Measurements from ENCODE around the gene GBE1.

GBE1 gene

DNA sequence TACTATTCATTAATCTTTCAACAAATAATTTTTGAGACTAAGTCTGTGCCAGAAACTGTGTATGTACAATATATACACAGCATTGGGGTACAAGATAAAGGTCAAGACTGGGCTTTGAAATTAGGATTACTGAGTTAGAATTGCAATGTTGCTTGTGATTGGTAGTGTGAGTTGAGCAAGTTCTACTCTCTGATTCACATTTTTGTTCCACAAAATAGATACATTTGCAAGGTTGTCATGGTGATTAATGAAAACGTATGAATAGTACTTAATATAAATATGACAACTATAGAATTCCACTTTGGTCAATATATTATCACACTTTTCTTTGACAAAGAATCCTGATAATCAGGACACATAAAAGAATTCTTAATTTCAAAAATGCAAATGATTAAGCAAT lies 314.6 kb downstream of the GBE1 start:
- H3K4me1 ChIP-seq (ENCODE audit: insufficient read depth, insufficient read length), result no peaks in the 10 kb centered on the region

GRCh38 chr3:81445712-81446111 lies 315.7 kb downstream of the GBE1 start:
- no peak for DNase-seq (ENCODE audit: low read depth, low spot score)
- no peaks in the 10 kb centered on the region for H3K9me3 ChIP-seq (ENCODE audit: insufficient read depth, low read length)
- no peaks in the 10 kb centered on the region for H3K36me3 ChIP-seq (ENCODE audit: insufficient read depth, insufficient read length, low read length)
- H3K4me1 ChIP-seq (ENCODE audit: insufficient read depth, insufficient read length), result no peaks in the 10 kb centered on the region
- H3K27me3 ChIP-seq (ENCODE audit: insufficient read depth, insufficient read length), result no peaks in the 10 kb centered on the region
- H3K9ac ChIP-seq (ENCODE audit: insufficient read length, low read depth), result no peak overlapping the region
- no peak overlapping the region for H3K4me3 ChIP-seq (ENCODE audit: insufficient read length, low read depth)
- no peak for TF ChIP-seq YY1 (IDR thresholded peaks at IDR 0.05; ENCODE audit: insufficient read depth, insufficient read length)
- TF ChIP-seq SUZ12 (IDR thresholded peaks at IDR 0.05; ENCODE audit: extremely low read depth, insufficient read depth, insufficient read length), result no peak
- no peak for TF ChIP-seq ZNF274 (IDR thresholded peaks at IDR 0.05; ENCODE audit: low read depth, low read length)

More for the DNA sequence above, 314.6 kb downstream of the GBE1 start:
- Histone ChIP-seq H3K9ac (ENCODE audit: insufficient read length, low read depth) (no peak overlapping the region), H3K4me3 (ENCODE audit: insufficient read length, low read depth) (no peak overlapping the region), H3K27me3 (ENCODE audit: insufficient read depth, insufficient read length) (no peaks in the 10 kb centered on the region), H3K9me3 (ENCODE audit: insufficient read depth, low read length) (no peaks in the 10 kb centered on the region), H3K36me3 (ENCODE audit: insufficient read depth, insufficient read length, low read length) (no peaks in the 10 kb centered on the region)
- TF ChIP-seq ZNF274 (IDR thresholded peaks at IDR 0.05; ENCODE audit: low read depth, low read length) (no peak), SUZ12 (IDR thresholded peaks at IDR 0.05; ENCODE audit: extremely low read depth, insufficient read depth, insufficient read length) (no peak), YY1 (IDR thresholded peaks at IDR 0.05; ENCODE audit: insufficient read depth, insufficient read length) (no peak)
- DNase-seq (ENCODE audit: low read depth, low spot score), result no peak

DNA sequence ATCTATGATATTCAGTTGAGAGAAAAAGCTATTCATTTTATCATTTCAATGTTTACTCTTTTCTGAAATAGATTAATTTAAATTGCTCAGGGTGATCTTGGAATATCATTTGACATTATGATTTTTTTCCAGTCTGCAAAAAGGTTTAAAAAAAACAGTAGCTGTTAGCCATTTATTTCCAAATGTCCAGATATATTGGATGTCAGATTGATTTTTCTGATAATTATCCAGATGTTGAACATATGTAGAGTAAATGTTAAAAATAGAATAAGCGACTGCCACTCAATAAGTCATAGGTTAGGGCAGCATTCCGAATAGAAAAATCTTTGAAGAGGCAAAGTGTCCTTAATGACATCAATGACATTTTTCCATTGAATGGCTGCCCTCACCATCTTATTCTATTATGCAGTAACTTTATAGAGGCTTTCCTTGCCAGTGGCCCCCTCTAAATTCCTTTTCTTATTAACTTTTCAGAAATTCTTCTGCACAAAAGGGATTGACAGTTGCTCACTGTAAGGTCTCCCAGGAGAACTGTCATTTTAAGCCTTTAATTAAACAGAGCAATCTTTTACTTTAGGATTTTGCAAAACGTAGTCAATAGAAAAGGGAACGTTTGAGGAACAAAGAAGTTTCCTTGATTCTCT lies 316.5 kb downstream of the GBE1 start:
- DNase-seq (ENCODE audit: low read depth, low spot score), result no peak

DNA sequence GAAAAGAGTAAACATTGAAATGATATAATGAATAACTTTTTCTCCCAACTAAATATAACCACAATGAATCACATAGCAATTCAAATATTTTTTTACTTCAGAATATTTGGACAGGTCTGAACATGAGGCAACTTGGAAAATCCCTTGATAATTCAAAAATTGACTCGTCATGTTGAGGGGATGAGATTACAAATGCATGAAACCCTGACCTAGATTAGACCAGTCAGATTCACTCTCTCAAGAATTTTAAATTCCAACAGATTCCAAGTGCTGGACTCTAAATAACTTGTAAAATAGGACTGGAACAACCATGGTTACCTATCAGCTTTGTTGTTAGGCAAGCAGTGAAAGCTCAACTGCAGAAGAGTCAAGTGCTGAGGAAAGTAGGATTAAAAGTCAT lies 317.5 kb downstream of the GBE1 start:
- TF ChIP-seq SUZ12 (IDR thresholded peaks at IDR 0.05; ENCODE audit: extremely low read depth, insufficient read depth, insufficient read length) (no peak), ZNF274 (IDR thresholded peaks at IDR 0.05; ENCODE audit: low read depth, low read length) (no peak), YY1 (IDR thresholded peaks at IDR 0.05; ENCODE audit: insufficient read depth, insufficient read length) (no peak)
- H3K4me1 ChIP-seq (ENCODE audit: insufficient read depth, insufficient read length), result no peaks in the 10 kb centered on the region
- no peak overlapping the region for H3K9ac ChIP-seq (ENCODE audit: insufficient read length, low read depth)

More for the DNA sequence above, 316.5 kb downstream of the GBE1 start:
- H3K9ac ChIP-seq (ENCODE audit: insufficient read length, low read depth), result no peak overlapping the region
- no peaks in the 10 kb centered on the region for H3K4me1 ChIP-seq (ENCODE audit: insufficient read depth, insufficient read length)
- H3K4me3 ChIP-seq (ENCODE audit: insufficient read length, low read depth), result no peak overlapping the region
- no peaks in the 10 kb centered on the region for H3K27me3 ChIP-seq (ENCODE audit: insufficient read depth, insufficient read length)
- TF ChIP-seq SUZ12 (IDR thresholded peaks at IDR 0.05; ENCODE audit: extremely low read depth, insufficient read depth, insufficient read length) (no peak), YY1 (IDR thresholded peaks at IDR 0.05; ENCODE audit: insufficient read depth, insufficient read length) (no peak), ZNF274 (IDR thresholded peaks at IDR 0.05; ENCODE audit: low read depth, low read length) (no peak)
- H3K36me3 ChIP-seq (ENCODE audit: insufficient read depth, insufficient read length, low read length), result no peaks in the 10 kb centered on the region
- H3K9me3 ChIP-seq (ENCODE audit: insufficient read depth, low read length), result no peaks in the 10 kb centered on the region

GRCh38 chr3:81443457-81443782 lies 318.0 kb downstream of the GBE1 start:
- Histone ChIP-seq H3K4me1 (ENCODE audit: insufficient read depth, insufficient read length) (no peaks in the 10 kb centered on the region), H3K9me3 (ENCODE audit: insufficient read depth, low read length) (no peaks in the 10 kb centered on the region), H3K27me3 (ENCODE audit: insufficient read depth, insufficient read length) (no peaks in the 10 kb centered on the region), H3K36me3 (ENCODE audit: insufficient read depth, insufficient read length, low read length) (no peaks in the 10 kb centered on the region), H3K9ac (ENCODE audit: insufficient read length, low read depth) (no peak overlapping the region), H3K4me3 (ENCODE audit: insufficient read length, low read depth) (no peak overlapping the region)
- DNase-seq (ENCODE audit: low read depth, low spot score), result no peak
- TF ChIP-seq SUZ12 (IDR thresholded peaks at IDR 0.05; ENCODE audit: extremely low read depth, insufficient read depth, insufficient read length), result no peak
- TF ChIP-seq ZNF274 (IDR thresholded peaks at IDR 0.05; ENCODE audit: low read depth, low read length), result no peak
- TF ChIP-seq YY1 (IDR thresholded peaks at IDR 0.05; ENCODE audit: insufficient read depth, insufficient read length), result no peak

More for the DNA sequence above, 317.5 kb downstream of the GBE1 start:
- H3K36me3 ChIP-seq (ENCODE audit: insufficient read depth, insufficient read length, low read length), result no peaks in the 10 kb centered on the region
- H3K27me3 ChIP-seq (ENCODE audit: insufficient read depth, insufficient read length), result no peaks in the 10 kb centered on the region
- DNase-seq (ENCODE audit: low read depth, low spot score), result no peak
- H3K4me3 ChIP-seq (ENCODE audit: insufficient read length, low read depth), result no peak overlapping the region
- no peaks in the 10 kb centered on the region for H3K9me3 ChIP-seq (ENCODE audit: insufficient read depth, low read length)

DNA sequence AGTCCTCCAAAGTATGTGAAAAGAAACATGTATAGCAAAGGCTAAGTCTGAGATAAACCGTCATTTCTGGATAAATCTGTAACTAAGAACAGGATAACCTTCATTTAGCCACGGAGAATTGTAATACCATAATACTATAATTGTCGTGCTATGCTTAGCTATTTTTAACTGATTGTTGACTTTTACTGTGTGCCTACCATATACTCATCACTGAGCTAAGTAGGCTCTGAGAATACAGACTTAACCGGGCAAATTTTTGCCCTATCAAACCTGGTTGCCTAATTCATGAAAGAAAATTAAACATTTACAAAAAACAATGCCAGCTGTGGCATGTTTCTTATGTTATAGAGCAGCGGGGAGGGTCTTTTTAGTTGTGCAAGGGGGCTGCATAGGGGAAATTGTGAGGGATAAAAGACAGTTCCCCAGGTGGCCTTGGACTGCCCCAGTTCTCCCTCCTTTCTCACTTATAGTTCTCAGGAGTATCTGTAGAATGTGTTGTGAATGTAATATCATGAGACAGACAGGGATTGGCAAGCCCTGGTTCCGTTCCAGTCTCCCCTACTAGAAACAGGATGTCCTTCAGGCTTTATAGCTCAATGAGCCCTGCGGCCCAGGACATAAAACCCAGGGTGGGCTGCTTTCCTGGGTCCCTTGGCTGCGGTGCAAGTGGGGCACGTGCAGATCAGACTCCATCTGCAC lies 318.5 kb downstream of the GBE1 start:
- no peak for DNase-seq (ENCODE audit: low read depth, low spot score)
- Histone ChIP-seq H3K4me3 (ENCODE audit: insufficient read length, low read depth) (no peak overlapping the region), H3K4me1 (ENCODE audit: insufficient read depth, insufficient read length) (no peaks in the 10 kb centered on the region), H3K27me3 (ENCODE audit: insufficient read depth, insufficient read length) (no peaks in the 10 kb centered on the region), H3K9me3 (ENCODE audit: insufficient read depth, low read length) (no peaks in the 10 kb centered on the region), H3K36me3 (ENCODE audit: insufficient read depth, insufficient read length, low read length) (no peaks in the 10 kb centered on the region), H3K9ac (ENCODE audit: insufficient read length, low read depth) (no peak overlapping the region)
- TF ChIP-seq SUZ12 (IDR thresholded peaks at IDR 0.05; ENCODE audit: extremely low read depth, insufficient read depth, insufficient read length), result no peak
- TF ChIP-seq YY1 (IDR thresholded peaks at IDR 0.05; ENCODE audit: insufficient read depth, insufficient read length), result no peak
- TF ChIP-seq ZNF274 (IDR thresholded peaks at IDR 0.05; ENCODE audit: low read depth, low read length), result no peak

DNA sequence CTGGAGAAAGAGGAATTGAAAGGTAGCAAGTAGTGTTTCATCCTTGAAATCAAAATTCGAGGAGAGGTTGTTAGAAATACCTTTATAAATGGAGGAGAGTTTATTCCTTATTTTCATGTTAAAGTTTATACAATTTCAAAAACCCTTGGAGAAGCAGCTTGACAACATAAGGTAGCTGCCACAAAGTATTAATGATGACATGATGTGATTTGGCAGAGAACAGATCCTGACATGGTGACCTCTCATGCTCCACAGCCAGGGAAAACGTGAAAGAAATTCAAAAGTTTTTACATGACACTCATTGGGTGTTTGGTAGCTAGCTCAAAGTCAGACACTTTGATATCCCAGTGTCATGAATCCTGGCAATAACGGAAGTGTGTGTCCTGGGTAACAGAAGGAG lies 320.8 kb downstream of the GBE1 start:
- Histone ChIP-seq H3K4me3 (ENCODE audit: insufficient read length, low read depth) (no peak overlapping the region), H3K9me3 (ENCODE audit: insufficient read depth, low read length) (no peaks in the 10 kb centered on the region), H3K4me1 (ENCODE audit: insufficient read depth, insufficient read length) (no peaks in the 10 kb centered on the region), H3K9ac (ENCODE audit: insufficient read length, low read depth) (no peak overlapping the region), H3K36me3 (ENCODE audit: insufficient read depth, insufficient read length, low read length) (no peaks in the 10 kb centered on the region), H3K27me3 (ENCODE audit: insufficient read depth, insufficient read length) (no peaks in the 10 kb centered on the region)
- TF ChIP-seq ZNF274 (IDR thresholded peaks at IDR 0.05; ENCODE audit: low read depth, low read length) (no peak), SUZ12 (IDR thresholded peaks at IDR 0.05; ENCODE audit: extremely low read depth, insufficient read depth, insufficient read length) (no peak), YY1 (IDR thresholded peaks at IDR 0.05; ENCODE audit: insufficient read depth, insufficient read length) (no peak)
- no peak for DNase-seq (ENCODE audit: low read depth, low spot score)
